NCI-H128 (cell line): ENCODE results near the gene ANKRD37.

Experiments
- DNase-seq: peaks from one replicate; lab custom pipeline; 2025; ENCODE audit not compliant: unreplicated experiment; lab: John Stamatoyannopoulos, UW

The ANKRD37 gene

DNA sequence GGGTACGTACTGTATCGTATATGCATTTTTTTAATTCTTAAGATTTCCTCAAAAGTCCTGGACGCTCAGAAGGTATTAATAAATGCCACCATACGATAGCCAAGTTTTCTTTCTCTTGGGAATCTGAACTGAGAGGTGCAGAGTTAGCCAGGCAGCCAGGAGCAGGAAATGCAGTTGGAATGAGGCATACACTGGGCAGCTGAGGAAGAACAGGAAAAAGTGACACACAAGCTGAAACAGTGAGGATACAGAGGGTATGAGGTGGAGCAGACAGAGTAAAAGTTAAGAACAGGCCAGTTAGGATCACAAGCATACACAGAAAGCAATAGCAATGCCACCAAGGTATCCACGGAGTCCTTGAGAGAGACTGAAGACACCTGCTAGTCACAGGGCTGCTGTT, 15.8 kb downstream of the ANKRD37 start:
- no peak for DNase-seq

DNA sequence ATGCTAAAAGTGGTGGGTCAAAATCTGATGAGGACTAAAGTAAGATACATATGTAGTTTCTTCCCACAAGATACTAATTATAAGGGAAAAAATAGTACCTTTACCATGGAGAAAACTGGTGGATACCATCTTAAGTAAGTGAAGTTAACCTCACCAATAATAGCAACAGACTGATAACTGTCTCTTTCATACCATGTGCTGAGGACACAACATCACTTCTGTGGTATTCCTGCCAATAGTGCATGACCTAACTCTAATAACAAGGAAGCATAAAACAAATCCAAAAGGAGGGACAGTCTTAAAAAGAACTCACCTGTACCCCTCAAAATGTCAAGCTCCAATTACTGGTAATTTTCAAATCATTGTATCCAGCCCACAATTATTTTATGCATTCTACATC, 20.3 kb downstream of the ANKRD37 start:
- DNase-seq = no peak

DNA sequence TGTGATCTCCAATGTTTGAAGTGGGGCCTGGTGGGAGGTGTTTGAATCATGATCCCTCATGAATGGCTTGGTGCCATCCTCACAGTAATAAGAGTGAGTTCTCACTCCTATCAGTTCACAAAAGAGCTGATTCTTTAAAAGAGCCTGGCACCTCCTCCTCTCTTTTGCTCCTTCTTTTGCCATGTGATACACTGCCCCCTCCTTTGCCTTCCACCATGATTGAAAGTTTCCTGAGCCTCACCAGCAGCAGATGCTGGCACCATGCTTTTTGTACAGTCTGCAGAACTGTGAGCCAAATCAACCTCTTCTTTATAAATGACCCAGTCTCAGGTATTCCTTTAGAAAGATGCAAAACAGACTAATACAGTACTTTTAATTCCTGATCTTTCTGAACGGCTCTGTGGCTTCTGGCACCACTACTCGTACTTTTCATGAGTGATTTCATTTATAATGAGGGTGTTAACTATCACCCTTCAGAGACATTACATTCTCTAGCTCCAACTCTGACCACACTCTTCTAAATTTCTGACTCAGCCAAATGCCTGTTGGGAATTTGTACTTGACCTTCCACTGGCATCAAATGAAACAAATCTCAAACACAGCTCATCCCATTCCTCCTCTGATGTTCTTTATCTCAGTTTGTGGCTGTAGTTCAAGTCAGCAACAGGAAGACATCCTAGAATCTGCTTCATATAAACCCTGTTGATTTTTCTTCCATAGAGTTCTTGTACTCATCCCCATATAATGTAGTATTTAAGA, 24.9 kb downstream of the ANKRD37 start:
- DNase-seq = no peak

DNA sequence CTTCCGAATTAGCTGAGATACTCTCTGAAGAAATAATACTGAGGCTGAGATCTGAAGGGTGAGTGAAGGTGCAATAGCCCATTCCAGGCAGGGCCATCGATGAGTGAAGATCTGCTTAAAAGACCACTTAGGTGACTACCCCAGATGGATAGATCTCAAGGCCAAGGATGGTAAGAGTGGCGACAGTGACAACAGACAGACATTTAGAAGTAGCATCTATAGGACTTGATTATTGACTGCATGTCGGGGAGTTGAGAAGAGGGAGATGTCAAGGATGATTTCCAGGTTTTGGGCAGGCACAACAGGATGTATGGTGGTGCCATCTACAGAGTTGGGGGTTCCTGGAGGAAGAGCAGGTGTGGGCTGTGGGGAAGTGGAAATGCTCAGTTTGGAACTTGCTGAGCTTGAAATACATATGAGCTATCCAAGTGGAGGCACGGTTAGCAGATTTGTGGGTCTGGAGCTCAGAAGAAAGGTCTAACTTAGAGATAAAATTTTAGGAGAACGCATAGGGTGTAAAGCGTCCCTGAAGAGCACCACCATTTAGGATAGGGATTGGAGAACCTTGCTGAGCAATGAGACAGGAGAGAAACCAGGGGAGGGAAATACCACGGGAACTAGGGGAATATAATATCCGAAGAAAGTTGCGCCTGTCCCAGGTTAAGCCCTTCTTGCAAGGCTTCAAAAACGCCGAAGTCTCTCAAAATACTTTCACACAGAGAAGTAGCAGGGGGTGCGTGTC, 28.4 kb downstream of the ANKRD37 start:
- no peak for DNase-seq

DNA sequence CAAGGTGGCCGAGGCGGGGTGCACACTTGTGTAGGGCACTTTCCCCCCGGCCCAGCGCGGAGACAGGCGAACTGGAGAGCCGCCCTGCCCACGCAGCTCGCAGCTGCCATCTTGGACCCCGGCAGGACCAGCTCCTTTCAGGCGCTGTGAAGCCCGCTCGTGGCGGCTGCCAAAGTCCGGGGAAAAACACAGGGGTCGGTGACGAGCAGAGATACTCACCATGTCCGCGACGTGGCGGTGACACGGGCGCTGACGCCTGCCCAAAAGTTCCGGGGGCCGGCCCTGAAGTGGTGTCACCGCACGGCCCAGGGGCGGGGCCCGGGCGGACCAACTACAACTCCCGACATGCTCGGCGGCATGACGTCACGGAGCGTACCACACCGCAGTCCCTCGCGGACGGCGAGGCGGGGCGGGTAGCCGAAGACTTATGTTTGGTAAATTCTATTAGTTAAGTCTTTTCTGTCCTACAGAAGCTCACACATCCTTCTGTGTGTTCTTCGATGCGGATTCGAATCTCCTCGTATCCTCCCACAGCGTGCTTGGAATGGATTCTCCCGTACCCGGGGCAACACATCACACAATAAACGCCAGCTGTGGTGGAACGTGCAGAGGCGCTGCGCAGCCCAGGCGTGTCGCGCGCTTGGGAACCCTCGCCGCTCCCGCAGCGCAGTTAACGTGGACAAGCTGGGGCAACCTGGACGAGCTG, 29.2 kb downstream of the ANKRD37 start, which contains the start of gene UFSP2:
UFSP2 (minus strand) TSS at position 318 of the 706 bp plus-strand sequence; CDS start at position 222, 96 bp downstream.
- peak; percentile 40 for DNase-seq

DNA sequence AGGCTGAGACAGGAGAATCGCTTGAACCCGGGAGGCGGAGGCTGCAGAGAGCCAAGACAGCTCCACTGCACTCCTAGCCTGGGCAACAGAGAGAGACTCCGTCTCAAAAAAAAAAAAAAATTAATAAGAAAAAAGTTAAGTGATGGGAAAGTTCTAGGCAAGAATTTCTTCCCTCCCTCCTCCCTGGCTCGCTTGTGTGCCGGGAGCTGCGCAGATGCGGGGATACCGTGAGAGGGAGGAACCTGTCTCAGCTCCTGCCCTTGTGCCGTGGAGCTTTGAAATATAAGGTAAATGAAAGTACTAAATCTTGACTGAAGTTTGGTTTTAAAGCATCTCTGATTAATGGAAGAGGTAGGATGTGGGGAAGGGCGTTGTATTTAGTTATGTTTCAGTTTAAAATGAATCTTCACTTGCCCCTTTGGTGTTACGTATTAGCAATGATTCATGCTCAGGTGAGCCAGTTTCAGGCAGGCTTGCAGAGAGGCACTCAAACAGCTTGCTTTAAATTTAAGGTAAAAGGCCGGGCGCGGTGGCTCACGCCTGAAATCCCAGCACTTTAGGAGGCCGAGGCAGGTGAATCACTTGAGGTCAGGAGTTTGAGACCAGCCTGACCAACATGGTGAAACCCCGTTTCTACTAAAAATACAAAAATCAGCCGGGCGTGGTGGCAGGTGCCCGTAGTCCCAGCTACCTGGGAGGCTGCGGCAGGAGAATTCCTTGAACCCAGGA, 30.5 kb downstream of the ANKRD37 start:
- no peak for DNase-seq

DNA sequence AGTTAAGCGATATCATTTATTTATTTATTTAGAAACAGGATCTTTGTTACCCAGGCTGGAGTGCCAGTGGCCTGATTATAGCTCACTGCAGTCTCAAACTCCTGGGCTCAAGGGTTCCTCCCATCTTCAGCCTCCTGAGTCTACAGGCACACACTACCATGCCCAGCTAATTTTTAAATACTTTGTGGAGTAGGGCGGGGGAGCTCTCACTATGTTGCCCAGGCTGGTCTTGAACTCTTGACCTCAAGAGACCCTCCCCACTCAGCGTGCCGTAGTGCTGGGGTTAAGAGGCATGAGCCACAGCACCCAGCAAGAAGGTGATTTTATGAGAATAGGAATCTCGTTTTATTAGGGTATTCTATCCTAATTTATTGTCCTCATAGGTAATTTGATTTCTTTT, 33.0 kb downstream of the ANKRD37 start:
- no peak for DNase-seq

DNA sequence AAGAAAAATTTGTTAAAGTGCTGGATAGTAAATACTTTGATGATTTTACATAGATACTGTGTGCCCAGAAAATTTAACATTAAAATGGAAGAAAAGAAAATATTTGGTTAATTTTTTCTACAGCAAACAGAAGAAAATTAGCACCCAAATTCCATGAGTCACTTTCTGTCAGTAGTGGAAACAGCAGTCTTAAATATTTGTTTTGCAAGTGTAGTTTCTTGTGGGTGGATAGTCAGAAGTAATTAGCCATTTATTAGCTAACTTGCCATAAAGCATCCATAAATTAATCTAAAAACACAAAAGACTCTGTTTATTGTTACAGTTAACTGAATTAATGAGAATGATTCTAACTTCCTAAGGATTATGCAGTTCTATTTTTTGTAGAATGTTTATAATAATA, 38.8 kb downstream of the ANKRD37 start:
- DNase-seq = no peak

DNA sequence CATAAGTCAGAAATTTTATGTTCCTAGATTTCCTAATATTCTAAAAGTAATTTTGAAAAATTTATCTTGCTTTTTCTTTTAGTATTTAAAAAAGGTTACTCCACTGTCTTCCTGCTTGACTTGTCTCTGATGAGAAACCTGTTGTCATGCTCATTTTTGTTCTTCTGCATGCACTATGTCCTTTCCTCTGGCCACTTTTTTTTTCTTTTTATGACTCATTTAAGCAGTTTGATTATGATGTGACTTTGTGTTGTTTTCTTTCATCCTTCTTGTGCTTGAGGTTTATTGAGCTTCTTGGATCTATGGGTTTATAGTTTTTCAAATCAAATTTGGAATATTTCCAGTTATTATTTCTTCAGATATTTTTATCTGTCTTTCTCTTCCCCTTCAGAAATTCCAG, 41.2 kb downstream of the ANKRD37 start:
- no peak for DNase-seq

DNA sequence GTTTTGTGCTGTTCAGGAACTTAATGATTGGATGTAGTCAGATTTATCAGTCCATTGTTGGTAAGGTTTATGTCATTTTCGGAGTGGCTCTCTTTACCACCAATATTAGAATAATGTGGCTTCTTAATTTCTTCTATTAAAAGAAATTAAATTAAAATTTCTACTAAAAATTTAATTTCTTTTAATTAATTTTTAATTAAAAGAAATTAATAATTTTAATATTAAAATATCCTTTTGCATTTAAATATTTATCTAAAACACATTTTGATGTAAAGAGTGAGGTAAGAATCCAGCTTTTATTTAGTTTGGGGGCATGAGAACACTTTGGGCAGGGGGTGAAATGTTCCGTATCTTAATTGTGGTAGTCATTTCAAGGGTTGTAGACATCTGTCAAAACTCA, 44.8 kb downstream of the ANKRD37 start:
- no peak for DNase-seq

DNA sequence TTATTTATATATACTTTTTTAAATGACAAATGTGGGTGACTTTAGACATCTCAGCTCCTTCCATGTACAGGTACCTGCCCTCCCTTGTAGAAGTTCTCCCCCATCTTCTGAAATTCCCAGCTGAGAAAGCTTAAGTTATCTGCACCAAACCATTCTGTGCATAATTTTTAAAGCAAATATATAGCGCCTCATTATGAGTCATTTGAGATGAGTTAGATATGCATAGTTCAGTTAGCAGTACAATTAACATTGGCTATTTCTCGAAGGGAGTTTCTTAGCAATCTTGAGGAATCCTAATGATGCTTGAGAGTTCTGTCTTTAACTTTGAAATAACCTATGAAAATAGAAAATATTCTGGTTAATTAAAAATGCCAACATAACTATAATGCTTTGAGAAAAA, 48.6 kb downstream of the ANKRD37 start:
- DNase-seq = no peak
